Hepatocyte (in vitro differentiated cells): ENCODE results near the gene MACROD2. TPM values are rescaled to one million over a fixed set of nuclear protein-coding genes. Genes with fewer than 3 reads are reported as not detected.
A peak's percentile ranks its signal among the peaks of the same experiment; 100 is the strongest.

Experiments
- DNase-seq: peaks from one replicate; pipeline ENCODE4 v3.0.0-alpha.2; 2016; ENCODE audit warnings: low spot score
- H2AFZ ChIP-seq: fragments of 200-600 bp; sonication (generic); 2 replicates; pipeline ENCODE4 v1.6.0; 2016; ENCODE audit warnings: antibody characterized with exemption, mild to moderate bottlenecking
- H3K27ac ChIP-seq: fragments of 200-600 bp; sonication (generic); 2 replicates; pipeline ENCODE4 v1.5.1; 2016; ENCODE audit warnings: mild to moderate bottlenecking
- H3K27me3 ChIP-seq: fragments of 200-600 bp; sonication (generic); 2 replicates; pipeline ENCODE4 v1.6.1; 2016
- H3K36me3 ChIP-seq: fragments of 200-600 bp; sonication (generic); replicated peaks from 2 replicates; pipeline ENCODE4 v1.5.1; 2016; ENCODE audit warnings: low read depth; ENCODE audit not compliant: insufficient read depth
- H3K4me1 ChIP-seq: fragments of 200-600 bp; sonication (generic); 2 replicates; pipeline ENCODE4 v1.5.1; 2016; ENCODE audit warnings: mild to moderate bottlenecking, moderate library complexity; ENCODE audit not compliant: insufficient read depth
- H3K4me2 ChIP-seq: fragments of 200-600 bp; sonication (generic); 2 replicates; pipeline ENCODE4 v1.6.0; 2016
- H3K4me3 ChIP-seq: fragments of 200-600 bp; sonication (generic); 2 replicates; pipeline ENCODE4 v1.5.1; 2016; ENCODE audit warnings: mild to moderate bottlenecking
- H3K79me2 ChIP-seq: fragments of 200-600 bp; sonication (generic); 2 replicates; pipeline ENCODE4 v1.6.0; 2017; ENCODE audit warnings: mild to moderate bottlenecking
- H3K9me2 ChIP-seq: fragments of 200-600 bp; sonication (generic); replicated peaks from 2 replicates; pipeline ENCODE4 v1.6.0; 2017; ENCODE audit warnings: mild to moderate bottlenecking; ENCODE audit not compliant: insufficient read depth
- H3K9me3 ChIP-seq: fragments of 200-600 bp; sonication (generic); 2 replicates; pipeline ENCODE4 v1.5.1; 2016; ENCODE audit warnings: low read depth, mild to moderate bottlenecking
- H4K20me1 ChIP-seq: fragments of 200-600 bp; sonication (generic); 2 replicates; pipeline ENCODE4 v1.6.0; 2016; ENCODE audit warnings: mild to moderate bottlenecking; ENCODE audit not compliant: insufficient read depth, poor library complexity, severe bottlenecking
- CTCF ChIP-seq: fragments of 200-600 bp; sonication (generic); IDR thresholded peaks from 2 replicates; pipeline ENCODE4 v1.5.1; 2016; ENCODE audit warnings: antibody characterized with exemption, mild to moderate bottlenecking; ENCODE audit not compliant: poor library complexity
- EZH2 ChIP-seq: fragments of 200-600 bp; sonication (generic); IDR thresholded peaks from 2 replicates; pipeline ENCODE4 v1.6.1; 2016; ENCODE audit warnings: antibody characterized with exemption, mild to moderate bottlenecking, borderline replicate concordance
- EZH2phosphoT487 ChIP-seq: fragments of 200-600 bp; sonication (generic); IDR thresholded peaks from one replicate; pipeline ENCODE4 v1.6.1; 2018; ENCODE audit warnings: antibody characterized with exemption, mild to moderate bottlenecking, low read depth, moderate library complexity; ENCODE audit not compliant: unreplicated experiment, severe bottlenecking
- WGBS: methylation state at CpG from one replicate; pipeline ENCODE4 v1.1.6; 2016; ENCODE audit warnings: low lambda C conversion rate; ENCODE audit errors: missing lambda C conversion rate; 5-methylcytosine and 5-hydroxymethylcytosine counted together
- polyA plus RNA-seq: library from polyadenylated mRNA; unstranded; fragments of >200 nt; fragmentation: Nextera tagmentation; extraction: Ambion mirVana; gene quantifications from 2 replicates; pipeline ENCODE4 v1.2.1, GENCODE V29; 2016
- total RNA-seq: library from RNA; depleted of rRNA; stranded (reverse); fragments of >200 nt; gene quantifications from 2 replicates; pipeline ENCODE4 v1.2.3, GENCODE V29; 2014

The MACROD2 gene
- total and polyA plus RNA-seq, 2 experiments from 2014 or later: 2.4 to 3.1 TPM

DNA sequence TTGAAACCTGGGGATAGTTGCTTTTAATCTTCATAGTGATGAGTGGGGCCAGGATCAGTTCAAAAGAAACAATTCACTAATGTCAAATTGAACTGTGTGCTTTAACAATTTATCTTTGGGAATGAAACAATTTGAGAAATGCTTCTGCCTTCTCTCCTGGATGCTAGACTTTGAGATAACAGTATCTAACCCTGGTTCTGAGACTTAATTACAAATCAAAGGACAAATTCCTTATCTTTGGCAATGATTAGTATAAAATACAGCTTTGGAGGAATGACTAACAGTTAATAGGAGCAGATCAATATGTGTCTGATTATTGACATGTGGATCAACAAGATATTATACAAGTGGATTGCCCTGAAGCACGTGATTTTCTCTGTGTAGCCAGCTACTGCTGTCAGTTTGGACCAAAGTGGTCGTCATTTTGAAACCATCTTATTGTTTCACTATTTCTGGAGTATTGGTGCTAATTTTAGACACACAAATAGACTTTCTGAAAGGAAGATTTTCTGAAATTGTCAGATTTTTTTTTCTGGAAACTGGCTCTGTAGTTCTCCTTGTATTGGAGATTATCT lies 348.3 kb downstream of the MACROD2 start:
- peaks cover 11% of the 10 kb centered on the region for H3K4me1 ChIP-seq
- H3K9me2 ChIP-seq: no peaks in the 10 kb centered on the region
- no peaks in the 10 kb centered on the region for H3K79me2 ChIP-seq
- H3K4me3 ChIP-seq: no peak overlapping the region
- WGBS: 70% methylated on average over 2 of the region's 2 CpGs
- no peaks in the 10 kb centered on the region for H4K20me1 ChIP-seq
- peak overlapping the region; percentile 5 for H3K27ac ChIP-seq
- H3K27me3 ChIP-seq: no peaks in the 10 kb centered on the region
- H3K9me3 ChIP-seq: no peaks in the 10 kb centered on the region
- H2AFZ ChIP-seq: no peak overlapping the region
- no peak for DNase-seq
- TF ChIP-seq EZH2 (no peak), CTCF (no peak), EZH2phosphoT487 (no peak)
- H3K4me2 ChIP-seq: no peak overlapping the region
- H3K36me3 ChIP-seq: no peaks in the 10 kb centered on the region

GRCh38 chr20:14344746-14345145 lies 349.4 kb downstream of the MACROD2 start:
- TF ChIP-seq EZH2 (no peak), CTCF (no peak), EZH2phosphoT487 (no peak)
- no peak overlapping the region for H3K4me2 ChIP-seq
- no peak overlapping the region for H2AFZ ChIP-seq
- peaks cover 11% of the 10 kb centered on the region for H3K4me1 ChIP-seq
- no peaks in the 10 kb centered on the region for H3K27me3 ChIP-seq
- H3K4me3 ChIP-seq: no peak overlapping the region
- H3K27ac ChIP-seq: peak overlapping the region; percentile 2
- H3K9me2 ChIP-seq: no peaks in the 10 kb centered on the region
- WGBS: 41% methylated on average over 1 of the region's 1 CpG
- H3K9me3 ChIP-seq: no peaks in the 10 kb centered on the region
- H3K79me2 ChIP-seq: no peaks in the 10 kb centered on the region
- no peaks in the 10 kb centered on the region for H3K36me3 ChIP-seq
- DNase-seq: no peak
- no peaks in the 10 kb centered on the region for H4K20me1 ChIP-seq

GRCh38 chr20:14355791-14356190 lies 360.5 kb downstream of the MACROD2 start:
- Histone ChIP-seq H3K9me3 (no peaks in the 10 kb centered on the region), H3K4me2 (no peak overlapping the region), H3K27me3 (no peaks in the 10 kb centered on the region), H4K20me1 (no peaks in the 10 kb centered on the region), H3K79me2 (no peaks in the 10 kb centered on the region), H3K36me3 (no peaks in the 10 kb centered on the region), H3K9me2 (no peaks in the 10 kb centered on the region), H2AFZ (no peak overlapping the region), H3K27ac (no peak overlapping the region), H3K4me1 (no peaks in the 10 kb centered on the region), H3K4me3 (no peak overlapping the region)
- no peak for DNase-seq
- no peak for TF ChIP-seq CTCF
- TF ChIP-seq EZH2: no peak
- TF ChIP-seq EZH2phosphoT487: no peak
- 22% methylated on average over 1 of the region's 1 CpG for WGBS

- H3K27ac ChIP-seq: no peak overlapping the region
- no peaks in the 10 kb centered on the region for H3K4me1 ChIP-seq
- TF ChIP-seq EZH2phosphoT487 (no peak), CTCF (no peak), EZH2 (no peak)
- H3K27me3 ChIP-seq: no peaks in the 10 kb centered on the region
- DNase-seq: peak; percentile 12
- H2AFZ ChIP-seq: no peak overlapping the region
- H3K9me2 ChIP-seq: no peaks in the 10 kb centered on the region
- no peak overlapping the region for H3K4me3 ChIP-seq
- H3K4me2 ChIP-seq: no peak overlapping the region
- no peaks in the 10 kb centered on the region for H4K20me1 ChIP-seq
- H3K79me2 ChIP-seq: no peaks in the 10 kb centered on the region
- no peaks in the 10 kb centered on the region for H3K36me3 ChIP-seq
- no peaks in the 10 kb centered on the region for H3K9me3 ChIP-seq
These were observed 365.1 kb downstream of the MACROD2 start for GRCh38 chr20:14360416-14360815.
